GM12891 (cell line): ENCODE measurements around the gene MYO7A. TPM values are rescaled to one million over a fixed set of nuclear protein-coding genes. Genes with fewer than 3 reads are reported as not detected.

ENCODE experiments used
- DNase-seq: peaks from one replicate; pipeline ENCODE4 v3.0.0; 2011; ENCODE audit warnings: low spot score; ENCODE audit not compliant: insufficient read length
- FAIRE-seq: peaks from 2 replicates; lab custom pipeline; 2011; peaks lifted over from hg19 to GRCh38; lab: Jason Lieb, UNC
- PAX5 ChIP-seq: IDR thresholded peaks from 2 replicates; pipeline ENCODE4 v1.6.1; 2011; ENCODE audit warnings: low read length, moderate library complexity, mild to moderate bottlenecking; ENCODE audit not compliant: insufficient read depth, severe bottlenecking
- POLR2A ChIP-seq: IDR thresholded peaks from 2 replicates; pipeline ENCODE4 v1.6.1; 2011; ENCODE audit warnings: low read depth, low read length, control low read depth
- POLR2AphosphoS5 ChIP-seq: IDR thresholded peaks from 2 replicates; pipeline ENCODE4 v1.6.1; 2011; ENCODE audit warnings: low read depth, low read length, control low read depth
- POU2F2 ChIP-seq: IDR thresholded peaks from 2 replicates; pipeline ENCODE4 v1.6.1; 2011; ENCODE audit warnings: low read depth, mild to moderate bottlenecking, control low read depth, low read length, moderate library complexity
- SPI1 ChIP-seq: IDR thresholded peaks from 2 replicates; pipeline ENCODE4 v1.6.1; 2011; ENCODE audit warnings: low read depth, low read length, control low read depth
- TAF1 ChIP-seq: IDR thresholded peaks from 2 replicates; pipeline ENCODE4 v1.6.1; 2011; ENCODE audit warnings: low read depth, low read length, control low read depth
- polyA plus RNA-seq: library from polyadenylated mRNA; unstranded; fragments of >200 nt; gene quantifications from one replicate; pipeline ENCODE4 v1.2.1, GENCODE V29; 2012; ENCODE audit warnings: low read depth, missing spikeins, inconsistent platforms; ENCODE audit not compliant: missing spikeins

Gene MYO7A
- 0.03 TPM for polyA plus RNA-seq

- DNase-seq (no peak), FAIRE-seq (no peak)
- TF ChIP-seq SPI1 (no peak), POLR2A (no peak), POU2F2 (no peak), POLR2AphosphoS5 (no peak), PAX5 (no peak), TAF1 (no peak)
Measured at GRCh38 chr11:77127920-77128691, at the start of gene MYO7A. TSS of gene MYO7A (plus strand) at chr11:77128246. CDS start at chr11:77130635, 2,389 bp downstream.

- TF ChIP-seq PAX5 (no peak), POLR2A (no peak), POLR2AphosphoS5 (no peak), TAF1 (no peak), SPI1 (no peak), POU2F2 (no peak)
- no peak for FAIRE-seq
Measured at GRCh38 chr11:77079666-77080065, 48.4 kb upstream of the MYO7A start.

GRCh38 chr11:77080643-77081210 is 47.3 kb upstream of the MYO7A start:
- TF ChIP-seq SPI1 (no peak), POLR2A (no peak), PAX5 (no peak), POU2F2 (no peak), TAF1 (no peak), POLR2AphosphoS5 (no peak)
- DNase-seq = no peak
- no peak for FAIRE-seq

More at GRCh38 chr11:77079666-77080065, 48.4 kb upstream of the MYO7A start:
- DNase-seq = no peak

DNA sequence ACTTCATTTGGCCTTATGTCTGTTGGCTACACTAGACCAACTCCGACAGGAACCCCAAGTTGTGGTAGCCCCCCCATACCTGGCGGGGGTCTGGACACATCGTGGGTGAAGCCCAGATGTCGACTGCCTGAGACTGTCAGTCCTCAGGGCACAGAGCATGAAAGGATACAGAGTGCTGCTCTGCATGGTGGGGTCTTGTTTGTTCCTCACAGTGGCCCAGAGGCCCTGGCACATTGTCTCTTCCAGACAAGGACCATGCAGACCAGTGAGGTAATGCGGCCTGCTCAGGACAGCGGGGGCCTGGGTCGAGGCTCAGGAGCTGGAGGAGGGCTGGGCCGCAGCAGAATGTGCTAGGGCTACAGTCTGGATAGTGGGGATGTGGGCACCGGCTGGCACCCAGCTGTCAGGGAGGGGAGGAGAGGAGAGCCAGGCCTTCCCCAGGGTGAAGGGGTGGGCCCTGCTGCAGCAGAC is 46.6 kb upstream of the MYO7A start:
- DNase-seq = no peak
- no peak for TF ChIP-seq POLR2A
- TF ChIP-seq TAF1 = no peak
- no peak for TF ChIP-seq PAX5
- TF ChIP-seq SPI1 = no peak
- TF ChIP-seq POLR2AphosphoS5 = no peak
- TF ChIP-seq POU2F2 = no peak
- FAIRE-seq = no peak

DNA sequence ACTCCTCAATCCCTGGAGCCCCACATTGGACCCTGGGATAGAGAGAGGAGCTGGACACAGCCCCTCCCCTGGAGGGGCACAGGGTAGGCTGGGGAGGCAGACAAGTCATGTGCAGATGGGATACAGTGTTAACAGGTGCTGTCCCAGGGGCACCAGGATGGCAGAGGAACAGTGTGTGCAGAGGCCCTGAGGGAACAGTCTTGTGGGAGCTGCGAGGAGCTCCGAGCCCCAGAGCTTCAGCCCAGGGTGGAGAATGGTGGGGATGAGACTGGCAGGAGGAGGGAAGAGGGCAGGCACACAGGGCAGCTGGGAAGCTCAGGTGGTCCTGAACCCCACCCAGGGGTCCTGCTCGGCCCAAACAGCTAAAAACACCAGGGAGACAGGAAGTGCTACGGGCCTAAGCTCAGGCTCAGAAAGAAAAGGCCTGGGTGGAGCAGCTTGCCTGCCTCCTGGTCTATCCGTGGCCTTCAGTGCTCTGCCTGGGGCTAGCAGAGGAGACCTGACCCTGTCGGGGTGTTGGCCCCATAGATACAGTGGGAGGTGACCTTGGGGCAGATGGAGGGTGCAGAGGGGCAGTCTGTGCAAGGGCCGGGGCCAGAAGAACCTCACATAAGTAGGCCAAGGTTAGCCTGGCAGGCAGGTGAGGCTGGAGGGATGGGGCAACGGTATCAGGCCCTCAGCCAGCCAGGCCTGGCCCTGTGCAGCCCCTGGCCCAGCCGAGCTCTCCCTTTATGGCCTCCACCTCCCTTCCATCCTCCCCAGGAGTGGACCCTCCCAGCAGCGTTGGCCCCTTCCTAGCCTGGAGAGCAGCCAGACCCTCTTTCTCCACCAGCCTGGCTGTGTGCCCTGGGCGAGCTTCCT is 45.8 kb upstream of the MYO7A start:
- DNase-seq (no peak), FAIRE-seq (no peak)
- TF ChIP-seq TAF1 (no peak), POLR2A (no peak), SPI1 (no peak)

GRCh38 chr11:77082838-77083565 is 45.0 kb upstream of the MYO7A start:
- DNase-seq = no peak
- TF ChIP-seq SPI1 (no peak), TAF1 (no peak), PAX5 (no peak), POLR2AphosphoS5 (no peak), POU2F2 (no peak), POLR2A (no peak)
- FAIRE-seq = no peak

GRCh38 chr11:77083566-77084245 is 44.3 kb upstream of the MYO7A start:
- FAIRE-seq = no peak

DNA sequence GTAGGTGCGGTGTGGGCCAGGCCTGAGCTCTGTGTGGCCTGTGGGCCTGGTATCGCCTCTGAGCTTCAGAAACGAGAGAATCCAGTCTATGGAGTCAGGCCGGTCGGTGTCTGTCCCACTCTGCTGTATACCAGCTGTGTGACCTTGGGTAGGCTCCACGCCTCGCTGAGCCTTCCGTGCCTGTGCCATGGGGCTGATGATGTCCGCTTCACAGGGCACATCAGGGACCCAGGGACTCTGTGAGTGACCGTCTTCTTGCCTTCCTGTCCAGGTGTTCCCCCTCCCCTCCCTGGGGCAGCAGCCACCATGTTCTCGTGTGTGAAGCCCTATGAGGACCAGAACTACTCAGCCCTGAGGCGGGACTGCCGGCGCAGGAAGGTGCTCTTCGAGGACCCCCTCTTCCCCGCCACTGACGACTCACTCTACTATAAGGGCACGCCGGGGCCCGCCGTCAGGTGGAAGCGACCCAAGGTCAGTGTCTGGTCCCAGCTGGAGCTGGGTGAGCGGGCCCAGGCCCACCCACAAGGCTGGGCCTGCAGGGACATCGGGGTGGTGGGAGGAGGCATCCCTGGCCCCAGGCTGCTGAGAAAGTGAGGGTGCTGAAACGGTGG is 43.4 kb upstream of the MYO7A start:
- no peak for DNase-seq
- FAIRE-seq = no peak
- no peak for TF ChIP-seq POLR2AphosphoS5
- TF ChIP-seq TAF1 = no peak

More at GRCh38 chr11:77083566-77084245, 44.3 kb upstream of the MYO7A start:
- no peak for TF ChIP-seq TAF1
- no peak for TF ChIP-seq POLR2A
- TF ChIP-seq SPI1 = no peak
- TF ChIP-seq PAX5 = no peak
- TF ChIP-seq POU2F2 = no peak
- TF ChIP-seq POLR2AphosphoS5 = no peak
- no peak for DNase-seq
